ENCODE results near the gene EEF1A2.

DNA sequence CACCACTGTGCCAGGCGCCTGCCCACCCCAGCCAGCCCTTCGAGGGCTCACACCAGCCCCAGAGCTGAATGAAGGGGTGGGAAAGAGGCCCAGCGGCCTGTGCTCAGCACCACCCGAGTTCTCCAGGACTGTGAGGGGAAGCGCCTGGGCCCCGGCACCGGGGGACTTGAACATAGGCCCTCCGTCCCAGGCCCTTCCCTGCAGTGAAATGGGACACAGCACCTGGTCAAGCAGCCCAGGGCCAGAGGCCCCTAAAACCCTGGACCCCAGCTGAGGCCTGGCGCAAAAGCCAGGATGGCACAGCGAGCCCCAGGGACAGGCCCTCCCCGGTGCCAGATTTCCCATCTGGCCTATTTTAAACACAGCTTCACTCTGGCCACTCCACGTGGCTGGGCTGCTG lies 30.5 kb downstream of the EEF1A2 start:
- TF ChIP-seq, protein P1, sequence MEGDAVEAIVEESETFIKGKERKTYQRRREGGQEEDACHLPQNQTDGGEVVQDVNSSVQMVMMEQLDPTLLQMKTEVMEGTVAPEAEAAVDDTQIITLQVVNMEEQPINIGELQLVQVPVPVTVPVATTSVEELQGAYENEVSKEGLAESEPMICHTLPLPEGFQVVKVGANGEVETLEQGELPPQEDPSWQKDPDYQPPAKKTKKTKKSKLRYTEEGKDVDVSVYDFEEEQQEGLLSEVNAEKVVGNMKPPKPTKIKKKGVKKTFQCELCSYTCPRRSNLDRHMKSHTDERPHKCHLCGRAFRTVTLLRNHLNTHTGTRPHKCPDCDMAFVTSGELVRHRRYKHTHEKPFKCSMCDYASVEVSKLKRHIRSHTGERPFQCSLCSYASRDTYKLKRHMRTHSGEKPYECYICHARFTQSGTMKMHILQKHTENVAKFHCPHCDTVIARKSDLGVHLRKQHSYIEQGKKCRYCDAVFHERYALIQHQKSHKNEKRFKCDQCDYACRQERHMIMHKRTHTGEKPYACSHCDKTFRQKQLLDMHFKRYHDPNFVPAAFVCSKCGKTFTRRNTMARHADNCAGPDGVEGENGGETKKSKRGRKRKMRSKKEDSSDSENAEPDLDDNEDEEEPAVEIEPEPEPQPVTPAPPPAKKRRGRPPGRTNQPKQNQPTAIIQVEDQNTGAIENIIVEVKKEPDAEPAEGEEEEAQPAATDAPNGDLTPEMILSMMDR (IDR thresholded peaks at IDR 0.05; ENCODE audit: low read depth, low read length, missing input control): no peak
- TF ChIP-seq, protein P2, sequence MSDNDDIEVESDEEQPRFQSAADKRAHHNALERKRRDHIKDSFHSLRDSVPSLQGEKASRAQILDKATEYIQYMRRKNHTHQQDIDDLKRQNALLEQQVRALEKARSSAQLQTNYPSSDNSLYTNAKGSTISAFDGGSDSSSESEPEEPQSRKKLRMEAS (IDR thresholded peaks at IDR 0.05): no peak
